ENCODE measurements around the gene CYB5R4.

- TF ChIP-seq, protein P1, sequence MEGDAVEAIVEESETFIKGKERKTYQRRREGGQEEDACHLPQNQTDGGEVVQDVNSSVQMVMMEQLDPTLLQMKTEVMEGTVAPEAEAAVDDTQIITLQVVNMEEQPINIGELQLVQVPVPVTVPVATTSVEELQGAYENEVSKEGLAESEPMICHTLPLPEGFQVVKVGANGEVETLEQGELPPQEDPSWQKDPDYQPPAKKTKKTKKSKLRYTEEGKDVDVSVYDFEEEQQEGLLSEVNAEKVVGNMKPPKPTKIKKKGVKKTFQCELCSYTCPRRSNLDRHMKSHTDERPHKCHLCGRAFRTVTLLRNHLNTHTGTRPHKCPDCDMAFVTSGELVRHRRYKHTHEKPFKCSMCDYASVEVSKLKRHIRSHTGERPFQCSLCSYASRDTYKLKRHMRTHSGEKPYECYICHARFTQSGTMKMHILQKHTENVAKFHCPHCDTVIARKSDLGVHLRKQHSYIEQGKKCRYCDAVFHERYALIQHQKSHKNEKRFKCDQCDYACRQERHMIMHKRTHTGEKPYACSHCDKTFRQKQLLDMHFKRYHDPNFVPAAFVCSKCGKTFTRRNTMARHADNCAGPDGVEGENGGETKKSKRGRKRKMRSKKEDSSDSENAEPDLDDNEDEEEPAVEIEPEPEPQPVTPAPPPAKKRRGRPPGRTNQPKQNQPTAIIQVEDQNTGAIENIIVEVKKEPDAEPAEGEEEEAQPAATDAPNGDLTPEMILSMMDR (IDR thresholded peaks at IDR 0.05): no peak
- TF ChIP-seq ZFX (IDR thresholded peaks at IDR 0.05; ENCODE audit: borderline replicate concordance): no peak
Observed at GRCh38 chr6:83868639-83869038, 9.2 kb downstream of the CYB5R4 start.

Data from 22Rv1 (cell line).